K562 (cell line): Measurements from ENCODE around the gene ATP6V0E1. TPM values are rescaled to one million over a fixed set of nuclear protein-coding genes. Genes with fewer than 3 reads are reported as not detected.

Source experiments
- ARNT ChIP-seq, 2 experiments: fragments of 450-650 bp; IDR thresholded peaks; 2 replicates each; pipeline ENCODE4 v1.6.1; 2016; ENCODE audit warnings: mild to moderate bottlenecking in 1 of 2
- ETS2 ChIP-seq: IDR thresholded peaks from 2 replicates; pipeline ENCODE4 v1.6.1; 2016; ENCODE audit warnings: borderline replicate concordance, missing genetic modification characterization, mild to moderate bottlenecking, moderate library complexity, missing compliant biosample characterization; ENCODE audit not compliant: poor library complexity, severe bottlenecking
- ETV5 ChIP-seq: sonication (generic); formaldehyde crosslinking; IDR thresholded peaks from 2 replicates; pipeline ENCODE4 v1.4.0; 2020; ENCODE audit warnings: low read depth, mild to moderate bottlenecking, missing genetic modification reagents
- FOS ChIP-seq: IDR thresholded peaks from 3 replicates; pipeline ENCODE4 v1.6.1; 2011; ENCODE audit not compliant: insufficient read length; ENCODE audit errors: extremely low read depth
- MAFK ChIP-seq: IDR thresholded peaks from 2 replicates; pipeline ENCODE4 v1.6.1; 2011; ENCODE audit warnings: low read length, improper control_type of control experiment
- MCM2 ChIP-seq: fragments of 450-650 bp; IDR thresholded peaks from 2 replicates; pipeline ENCODE4 v1.6.1; 2017; ENCODE audit warnings: low read depth, mild to moderate bottlenecking
- OTX1 ChIP-seq: fragments of 450-650 bp; formaldehyde crosslinking; IDR thresholded peaks from 2 replicates; pipeline ENCODE4 v1.4.0; 2022; ENCODE audit warnings: mild to moderate bottlenecking
- SMARCA5 ChIP-seq: fragments of 450-650 bp; IDR thresholded peaks from 2 replicates; pipeline ENCODE4 v1.6.1; 2016
- SREBF2 ChIP-seq: sonication (generic); formaldehyde crosslinking; IDR thresholded peaks from 2 replicates; pipeline ENCODE4 v1.4.0; 2020; ENCODE audit warnings: mild to moderate bottlenecking, missing genetic modification reagents
- STAT5A ChIP-seq: IDR thresholded peaks from 2 replicates; pipeline ENCODE4 v1.6.1; 2012; ENCODE audit warnings: low read length, inconsistent platforms, borderline replicate concordance
- ZBTB1 ChIP-seq: sonication (generic); formaldehyde crosslinking; IDR thresholded peaks from 2 replicates; pipeline ENCODE4 v1.8.1; 2023; ENCODE audit warnings: missing genetic modification reagents, low read depth, mild to moderate bottlenecking, borderline replicate concordance
- ZKSCAN3 ChIP-seq: fragments of 250-450 bp; sonication (Bioruptor Pico); IDR thresholded peaks from 2 replicates; pipeline ENCODE4 v1.4.0; 2020
- ZMIZ1 ChIP-seq, 2 experiments: fragments of 150-350 bp in 1 of 2; IDR thresholded peaks; 2 replicates each; pipeline ENCODE4 v1.6.1; 2012 to 2016; ENCODE audit warnings: low read depth in 2 of 2, low read length in 2 of 2, mild to moderate bottlenecking in 1 of 2, moderate library complexity in 1 of 2
- ZNF3 ChIP-seq: fragments of 250-450 bp; sonication (Bioruptor Pico); IDR thresholded peaks from 2 replicates; pipeline ENCODE4 v1.5.0; 2021; ENCODE audit warnings: mild to moderate bottlenecking, moderate library complexity
- ZNF436 ChIP-seq: fragments of 250-450, 450-650 bp; sonication (Bioruptor Pico); formaldehyde crosslinking; IDR thresholded peaks from 2 replicates; pipeline ENCODE4 v1.7.0; 2020; ENCODE audit warnings: mild to moderate bottlenecking
- ZNF609 ChIP-seq: sonication (generic); formaldehyde crosslinking; IDR thresholded peaks from 2 replicates; pipeline ENCODE4 v1.8.1; 2023; ENCODE audit warnings: missing genetic modification reagents, mild to moderate bottlenecking, borderline replicate concordance
- ZNF780A ChIP-seq: fragments of 250-450 bp; sonication (Bioruptor Pico); IDR thresholded peaks from 2 replicates; pipeline ENCODE4 v1.5.0; 2021; ENCODE audit warnings: mild to moderate bottlenecking
- polyA plus RNA-seq, 8 experiments: library from polyadenylated mRNA; depleted of rRNA in 4 of 8; stranded (reverse) in 5 of 8; unstranded in 3 of 8; fragments of >200 nt; fragmentation: Nextera tagmentation in 2 of 8; fragmentation: Illumina TruSeq in 1 of 8; extraction: Ambion mirVana in 2 of 8; extraction: Trizol in 1 of 8; gene quantifications; 2 replicates each; pipeline versions ENCODE4 v1.2.1 to v1.2.3, GENCODE V29; 2011 to 2014; ENCODE audit warnings: inconsistent platforms in 1 of 8, missing spikeins in 1 of 8
- total RNA-seq, 7 experiments: library from RNA; depleted of rRNA in 6 of 7; stranded (reverse); fragments of >200 nt in 6 of 7; fragmentation: Illumina TruSeq in 2 of 7; extraction: Trizol in 2 of 7; gene quantifications; 2 replicates each; pipeline versions ENCODE4 v1.2.1 to v1.2.3, GENCODE V29; 2011 to 2021; ENCODE audit warnings: low replicate concordance in 1 of 7
- TF ChIP-seq, protein P1 (sequence below): fragments of 450-650 bp; formaldehyde crosslinking; IDR thresholded peaks from 2 replicates; pipeline ENCODE4 v1.4.0; 2020; ENCODE audit warnings: mild to moderate bottlenecking, moderate library complexity

Gene ATP6V0E1
- total and polyA plus RNA-seq, 9 of the 15 experiments (the other 6 are each of a cell fraction or from before 2014, with no cell fraction given) = 63.8 to 395 (median 112) TPM

DNA sequence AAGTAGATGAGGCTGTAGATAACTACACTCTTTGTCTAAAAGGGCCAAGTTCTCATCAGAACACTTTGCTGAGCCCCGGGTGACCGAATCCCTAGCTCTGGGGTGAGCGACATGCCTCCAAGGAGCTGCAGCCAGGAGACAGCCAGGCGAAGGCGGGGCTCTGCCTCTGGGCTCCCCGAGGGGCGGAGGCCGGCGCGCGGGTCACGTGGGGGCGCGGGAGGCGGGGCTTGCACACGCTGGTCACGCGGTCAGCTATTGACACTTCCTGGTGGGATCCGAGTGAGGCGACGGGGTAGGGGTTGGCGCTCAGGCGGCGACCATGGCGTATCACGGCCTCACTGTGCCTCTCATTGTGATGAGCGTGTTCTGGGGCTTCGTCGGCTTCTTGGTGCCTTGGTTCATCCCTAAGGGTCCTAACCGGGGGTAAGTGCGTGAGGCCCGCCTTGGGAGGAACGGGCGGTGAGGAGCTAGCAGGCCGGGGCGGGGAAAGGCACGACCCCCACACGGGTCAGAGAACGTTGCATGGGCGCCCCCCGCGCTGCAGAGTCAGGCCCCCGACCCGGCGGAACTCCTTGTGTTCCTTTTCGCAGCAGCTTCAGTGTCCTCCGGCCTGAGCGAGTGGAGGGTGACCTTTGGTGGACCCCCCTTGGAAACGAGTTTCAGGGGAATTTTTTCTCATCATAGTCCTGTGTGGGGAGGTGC lies at the start of gene ATP6V0E1 (continued):
- TF ChIP-seq FOS (peak; percentile 1), ZNF3 (CRISPR knock-in tag) (no peak), STAT5A (no peak), ZNF436 (CRISPR knock-in tag) (no peak), SMARCA5 (no peak), ZNF609 (CRISPR knock-in tag) (no peak), ZMIZ1 (IDR thresholded peaks at IDR 0.05; ENCODE audit: low read depth in 2 of 2, low read length in 2 of 2) (no peak), ETV5 (CRISPR knock-in tag) (no peak), ARNT (IDR thresholded peaks at IDR 0.05) (no peak), OTX1 (no peak), MCM2 (no peak), ZKSCAN3 (no peak), MAFK (no peak), SREBF2 (CRISPR knock-in tag) (no peak), ZBTB1 (CRISPR knock-in tag) (no peak), ZNF780A (CRISPR knock-in tag) (no peak), ETS2 (tag) (no peak)
- TF ChIP-seq, protein P1, sequence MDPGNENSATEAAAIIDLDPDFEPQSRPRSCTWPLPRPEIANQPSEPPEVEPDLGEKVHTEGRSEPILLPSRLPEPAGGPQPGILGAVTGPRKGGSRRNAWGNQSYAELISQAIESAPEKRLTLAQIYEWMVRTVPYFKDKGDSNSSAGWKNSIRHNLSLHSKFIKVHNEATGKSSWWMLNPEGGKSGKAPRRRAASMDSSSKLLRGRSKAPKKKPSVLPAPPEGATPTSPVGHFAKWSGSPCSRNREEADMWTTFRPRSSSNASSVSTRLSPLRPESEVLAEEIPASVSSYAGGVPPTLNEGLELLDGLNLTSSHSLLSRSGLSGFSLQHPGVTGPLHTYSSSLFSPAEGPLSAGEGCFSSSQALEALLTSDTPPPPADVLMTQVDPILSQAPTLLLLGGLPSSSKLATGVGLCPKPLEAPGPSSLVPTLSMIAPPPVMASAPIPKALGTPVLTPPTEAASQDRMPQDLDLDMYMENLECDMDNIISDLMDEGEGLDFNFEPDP (CRISPR knock-in tag) = no peak
